GM12878 (cell line): Measurements from ENCODE around the gene TRIP12. TPM values are rescaled to one million over a fixed set of nuclear protein-coding genes. Genes with fewer than 3 reads are reported as not detected.

ENCODE experiments used
- ATAC-seq: fragments of 200-7000 bp; cut with Tn5 transposase; 3 replicates; pipeline ENCODE4 v1.9.1; 2020; ENCODE audit warnings: mild to moderate bottlenecking, moderate library complexity
- BruUV-seq: library from RNA; stranded (reverse); fragments of 400-500 nt; replicated peaks from 2 replicates; lab custom pipeline; 2021; lab: Mats Ljungman, UMichigan
- CTCF ChIA-PET: fragments of 300-600 bp; sonication (Branson Sonifier 250); formaldehyde crosslinking; extraction: SDS; loops from one replicate; lab custom pipeline; 2021; ENCODE audit warnings: inconsistent platforms; lab: Yijun Ruan, JAX
- POLR2A ChIA-PET: fragments of 350-600 bp; formaldehyde crosslinking; extraction: SDS; loops from one replicate; lab custom pipeline; 2021; ENCODE audit warnings: inconsistent platforms; lab: Charles Lee
- RAD21 ChIA-PET: fragments of 300-600 bp; sonication (Branson Sonifier 250); formaldehyde crosslinking; loops from one replicate; lab custom pipeline; 2023; ENCODE audit warnings: antibody characterized with exemption; ENCODE audit not compliant: unreplicated experiment; lab: Charles Lee
- SMC1A ChIA-PET: fragments of 300-600 bp; sonication (Branson Sonifier 250); formaldehyde crosslinking; loops from one replicate; lab custom pipeline; 2023; ENCODE audit not compliant: unreplicated experiment, uncharacterized antibody; lab: Charles Lee
- DNase-seq: peaks from one replicate; pipeline ENCODE4 v3.0.0-alpha.2; 2011; ENCODE audit warnings: low read depth, low spot score
- FAIRE-seq: peaks from 3 replicates; lab custom pipeline; 2011; peaks lifted over from hg19 to GRCh38; lab: Jason Lieb, UNC
- H2AFZ ChIP-seq: 2 replicates; pipeline ENCODE4 v1.6.0; 2011; ENCODE audit warnings: low read depth, low read length, control low read depth; ENCODE audit not compliant: control insufficient read depth
- H3K27ac ChIP-seq: 2 replicates; pipeline ENCODE4 v1.5.1; 2011; ENCODE audit warnings: control low read depth; ENCODE audit not compliant: control insufficient read depth, insufficient read depth
- H3K27me3 ChIP-seq, 2 experiments: replicated peaks in 1 of 2; 2 replicates each; pipeline versions ENCODE4 v1.6.0 to v1.6.1; 2011; ENCODE audit warnings: low read length in 1 of 2; ENCODE audit not compliant: control insufficient read depth in 2 of 2, insufficient read depth in 2 of 2
- H3K36me3 ChIP-seq, 2 experiments: 2 replicates each; pipeline ENCODE4 v1.5.1; 2011; ENCODE audit warnings: low read length in 1 of 2; ENCODE audit not compliant: control insufficient read depth in 2 of 2, insufficient read depth in 2 of 2
- H3K4me1 ChIP-seq: 2 replicates; pipeline ENCODE4 v1.6.1; 2011; ENCODE audit warnings: mild to moderate bottlenecking, low read length, moderate library complexity, mixed read lengths; ENCODE audit not compliant: control insufficient read depth, insufficient read depth
- H3K4me2 ChIP-seq: 2 replicates; pipeline ENCODE4 v1.6.0; 2011; ENCODE audit warnings: control low read depth; ENCODE audit not compliant: control insufficient read depth, insufficient read depth
- H3K4me3 ChIP-seq: fragments of 200-600 bp; sonication (generic); 2 replicates; pipeline ENCODE4 v1.5.1; 2016
- H3K79me2 ChIP-seq: 2 replicates; pipeline ENCODE4 v1.6.0; 2011; ENCODE audit warnings: low read length; ENCODE audit not compliant: control insufficient read depth, insufficient read depth
- H3K9ac ChIP-seq: 2 replicates; pipeline ENCODE4 v1.8.0; 2011; ENCODE audit warnings: low read length, control low read depth, mixed read lengths; ENCODE audit not compliant: control insufficient read depth, insufficient read depth
- H3K9me3 ChIP-seq: replicated peaks from 3 replicates; pipeline ENCODE4 v1.5.1; 2011; ENCODE audit warnings: mild to moderate bottlenecking, low read length; ENCODE audit not compliant: control insufficient read depth, insufficient read depth
- H4K20me1 ChIP-seq: 2 replicates; pipeline ENCODE4 v1.6.0; 2011; ENCODE audit not compliant: control insufficient read depth, insufficient read depth
- ESRRA ChIP-seq: IDR thresholded peaks from 2 replicates; pipeline ENCODE4 v1.6.1; 2012; ENCODE audit warnings: mild to moderate bottlenecking, low read length, improper control_type of control experiment
- NFYB ChIP-seq: IDR thresholded peaks from 2 replicates; pipeline ENCODE4 v1.6.1; 2011; ENCODE audit warnings: low read depth, mild to moderate bottlenecking, low read length, improper control_type of control experiment, moderate library complexity; ENCODE audit not compliant: insufficient read depth
- PAX5 ChIP-seq: IDR thresholded peaks from 2 replicates; pipeline ENCODE4 v1.6.1; 2011; ENCODE audit warnings: low read depth, low read length, borderline replicate concordance
- TAF1 ChIP-seq: IDR thresholded peaks from 2 replicates; pipeline ENCODE4 v1.6.1; 2011; ENCODE audit warnings: mild to moderate bottlenecking, low read depth, low read length, borderline replicate concordance
- ZBED1 ChIP-seq: IDR thresholded peaks from 2 replicates; pipeline ENCODE4 v1.6.1; 2016; ENCODE audit warnings: borderline replicate concordance
- ZZZ3 ChIP-seq: IDR thresholded peaks from 2 replicates; pipeline ENCODE4 v1.6.1; 2011; ENCODE audit warnings: low read depth; ENCODE audit not compliant: control insufficient read depth, insufficient read length
- WGBS: methylation state at CpG from one replicate; pipeline ENCODE4 v1.1.6; 2016; ENCODE audit warnings: low lambda C conversion rate; ENCODE audit not compliant: insufficient replicate concordance, insufficient coverage; ENCODE audit errors: missing lambda C conversion rate; 5-methylcytosine and 5-hydroxymethylcytosine counted together
- in situ Hi-C: fragments of 300-500 bp; cut with MboI; formaldehyde crosslinking; loops from 9 replicates; pipeline ENCODE4 v1.14.3; 2018; ENCODE audit warnings: mixed read lengths
- intact Hi-C: fragments of 100-400 bp; cut with micrococcal nuclease; formaldehyde crosslinking; loops from one replicate; pipeline ENCODE4 v1.14.2; 2022; ENCODE audit not compliant: unreplicated experiment
- polyA plus RNA-seq, 11 experiments: library from polyadenylated mRNA; depleted of rRNA in 4 of 11; unstranded in 6 of 11; stranded (reverse) in 5 of 11; fragments of >200 nt; fragmentation: Nextera tagmentation in 4 of 11; fragmentation: Illumina TruSeq in 1 of 11; extraction: Ambion mirVana in 4 of 11; extraction: Trizol in 1 of 11; gene quantifications; 1 replicate in 1 of 11; 2 replicates in 10 of 11; pipeline versions ENCODE4 v1.2.1 to v1.2.3, GENCODE V29; 2011 to 2016; ENCODE audit warnings: inconsistent platforms in 2 of 11, missing spikeins in 2 of 11, low read depth in 1 of 11
- total RNA-seq, 4 experiments: library from RNA; depleted of rRNA in 3 of 4; stranded (reverse); fragments of >200 nt in 3 of 4; fragmentation: Illumina TruSeq in 1 of 4; extraction: Trizol in 1 of 4; gene quantifications; 2 replicates each; pipeline versions ENCODE4 v1.2.1 to v1.2.3, GENCODE V29; 2013 to 2021
- TF ChIP-seq, protein P1 (sequence below): IDR thresholded peaks from 2 replicates; pipeline ENCODE4 v1.6.1; 2011; ENCODE audit warnings: borderline replicate concordance, low read depth, mild to moderate bottlenecking, moderate library complexity, mixed read lengths, low read length; ENCODE audit not compliant: insufficient read depth; ENCODE audit errors: extremely low read length

TRIP12 gene
- total and polyA plus RNA-seq, 10 of the 15 experiments (the other 5 are each of a cell fraction or from before 2014, with no cell fraction given) = 23.1 to 207 (median 97.0) TPM

DNA sequence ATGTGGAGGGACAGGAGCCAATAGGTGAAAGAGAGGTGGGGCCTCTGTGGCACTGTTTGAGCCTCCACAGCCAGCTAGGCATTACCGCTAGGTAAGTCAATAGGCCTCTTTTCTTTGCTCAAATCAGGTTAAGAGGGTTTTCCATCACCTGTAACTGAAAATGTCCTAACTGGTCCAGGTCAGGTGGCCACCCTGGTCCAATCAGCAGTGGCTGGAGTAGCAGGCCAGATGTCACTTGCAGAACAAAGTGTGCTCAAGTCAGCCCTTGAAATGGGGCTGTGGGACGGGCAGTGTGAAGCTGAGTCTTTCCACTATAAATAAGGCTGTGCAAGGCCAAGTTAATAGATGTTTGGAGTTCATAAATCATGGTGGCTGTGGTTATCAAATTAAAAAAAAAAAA lies 21.4 kb upstream of the TRIP12 start:
- FAIRE-seq (no peak), ATAC-seq (no peak), DNase-seq (no peak)
- intact Hi-C loops (no loop called here), in situ Hi-C loops (no loop called here)
- RAD21 ChIA-PET = no interaction called here
- H3K4me2 ChIP-seq = no peak overlapping the region
- no peak for TF ChIP-seq PAX5
- TF ChIP-seq, protein P1, sequence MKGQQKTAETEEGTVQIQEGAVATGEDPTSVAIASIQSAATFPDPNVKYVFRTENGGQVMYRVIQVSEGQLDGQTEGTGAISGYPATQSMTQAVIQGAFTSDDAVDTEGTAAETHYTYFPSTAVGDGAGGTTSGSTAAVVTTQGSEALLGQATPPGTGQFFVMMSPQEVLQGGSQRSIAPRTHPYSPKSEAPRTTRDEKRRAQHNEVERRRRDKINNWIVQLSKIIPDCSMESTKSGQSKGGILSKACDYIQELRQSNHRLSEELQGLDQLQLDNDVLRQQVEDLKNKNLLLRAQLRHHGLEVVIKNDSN = peak; percentile 3
- peak; percentile 36; the same call in 1 of the 2 replicates for TF ChIP-seq NFYB
- no peaks in the 10 kb centered on the region for H3K27me3 ChIP-seq
- H3K4me1 ChIP-seq = peaks cover 3% of the 10 kb centered on the region; the same call in 1 of the 2 replicates
- no peak overlapping the region for H3K4me3 ChIP-seq
- no peaks in the 10 kb centered on the region for H4K20me1 ChIP-seq
- H3K9ac ChIP-seq = no peak overlapping the region
- CTCF ChIA-PET = interaction anchor here (1.1 kb wide), 1 partner anchor 164 kb away, joined by 6 read pairs; no protein-coding TSS in a partner anchor
- H3K9me3 ChIP-seq = no peaks in the 10 kb centered on the region
- H2AFZ ChIP-seq = no peak overlapping the region
- H3K36me3 ChIP-seq = no peaks in the 10 kb centered on the region
- H3K27ac ChIP-seq = no peak overlapping the region
- no TSS peak for BruUV-seq
- WGBS = 93% methylated on average over 2 of the region's 2 CpGs
- no peaks in the 10 kb centered on the region for H3K79me2 ChIP-seq
- POLR2A ChIA-PET = no interaction called here
- SMC1A ChIA-PET = interaction anchor here (1.1 kb wide), 1 partner anchor 856 kb away, joined by 3 read pairs; no protein-coding TSS in a partner anchor

DNA sequence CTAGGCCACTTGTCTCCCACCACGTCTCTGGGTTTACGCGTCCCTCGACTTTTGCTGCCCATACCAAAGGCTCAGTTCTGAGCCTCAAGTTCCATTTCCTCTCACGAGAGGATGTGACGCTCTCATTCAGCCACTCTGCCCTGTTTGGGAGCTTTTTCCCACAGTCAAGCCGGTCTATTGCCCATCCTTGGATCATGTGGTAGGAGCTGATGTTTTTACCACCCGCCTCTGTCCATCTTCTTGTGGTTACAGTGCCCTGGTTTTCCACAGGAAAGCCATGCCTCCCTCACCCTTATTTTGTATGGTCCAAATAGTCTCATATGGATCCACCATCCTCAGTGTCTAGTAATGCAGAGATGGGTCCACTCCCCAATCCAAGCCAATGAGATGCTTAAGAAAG lies 20.9 kb upstream of the TRIP12 start:
- no peaks in the 10 kb centered on the region for H3K79me2 ChIP-seq
- no peak for DNase-seq
- no peak for ATAC-seq
- H3K9ac ChIP-seq = no peak overlapping the region
- no peaks in the 10 kb centered on the region for H4K20me1 ChIP-seq
- ChIA-PET POLR2A (no interaction called here), SMC1A (interaction anchor here (1.1 kb wide), 1 partner anchor 856 kb away, joined by 3 read pairs; no protein-coding TSS in a partner anchor), CTCF (interaction anchor here (1.1 kb wide), 1 partner anchor 163 kb away, joined by 6 read pairs; no protein-coding TSS in a partner anchor), RAD21 (no interaction called here)
- FAIRE-seq = no peak
- H3K4me3 ChIP-seq = no peak overlapping the region
- intact Hi-C loops = no loop called here
- TF ChIP-seq ESRRA = no peak
- TF ChIP-seq ZZZ3 = no peak
- TF ChIP-seq ZBED1 = no peak
- no peak for TF ChIP-seq TAF1
- no peaks in the 10 kb centered on the region for H3K36me3 ChIP-seq
- BruUV-seq = no TSS peak
- WGBS = 89% methylated on average over 8 of the region's 8 CpGs
- H3K27me3 ChIP-seq = no peaks in the 10 kb centered on the region
- H3K27ac ChIP-seq = no peak overlapping the region
- no peaks in the 10 kb centered on the region for H3K9me3 ChIP-seq
- no peak overlapping the region for H2AFZ ChIP-seq
- peaks cover 3% of the 10 kb centered on the region; the same call in 1 of the 2 replicates for H3K4me1 ChIP-seq
- in situ Hi-C loops = no loop called here
- H3K4me2 ChIP-seq = no peak overlapping the region
